Adrenal gland (tissue), 5 donors: ENCODE measurements around the gene ASAP2.

Experiments used
- POLR2A ChIP-seq, 2 donors: fragments of 450-650 bp; IDR thresholded peaks; one replicate each; pipeline ENCODE4 v1.6.1; 2017; ENCODE audit warnings: antibody characterized with exemption in 2 of 2, mild to moderate bottlenecking in 2 of 2, moderate library complexity in 1 of 2
- TF ChIP-seq, protein P1 (sequence below), 6 experiments: fragments of 450-650 bp in 4 of 6; fragments of 200-600 bp in 2 of 6; sonication (generic) in 1 of 6; IDR thresholded peaks; 1 replicate in 5 of 6; 2 replicates in 1 of 6; pipeline versions ENCODE4 v1.5.1 to v1.8.0; 2016 to 2021; ENCODE audit warnings: antibody characterized with exemption in 6 of 6, mild to moderate bottlenecking in 2 of 6, moderate library complexity in 1 of 6
- donor health status: DM: no; HTN: no; CAD: no.

DNA sequence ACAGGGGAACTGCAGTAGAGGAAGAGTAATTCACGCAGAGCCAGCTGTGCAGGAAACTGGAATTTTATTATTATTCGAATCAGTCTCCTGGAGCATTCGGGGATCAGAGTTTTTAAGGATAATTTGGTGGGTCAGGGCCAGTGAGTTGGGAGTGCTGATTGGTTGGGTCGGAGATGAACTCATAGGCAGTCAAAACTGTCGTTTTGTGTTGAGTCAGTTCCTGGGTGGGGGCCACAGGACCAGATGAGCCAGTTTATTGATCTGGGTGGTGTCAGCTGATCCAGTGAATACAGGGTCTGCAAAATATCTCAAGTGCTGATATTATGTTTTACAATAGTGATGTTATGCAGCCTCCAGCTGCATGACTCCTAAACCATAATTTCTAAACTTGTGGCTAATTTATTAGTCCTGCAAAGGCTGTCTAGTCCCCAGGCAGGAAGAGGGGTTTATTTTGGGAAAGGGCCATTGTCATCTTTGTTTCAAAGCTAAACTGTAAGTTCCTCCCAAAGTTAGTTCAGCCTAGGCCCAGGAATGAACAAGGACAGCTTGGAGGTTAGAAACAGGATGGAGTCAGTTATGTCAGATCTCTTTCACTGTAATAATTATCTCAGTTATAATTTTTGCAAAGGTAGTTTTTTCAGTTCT, 67.0 kb downstream of the ASAP2 start:
- TF ChIP-seq POLR2A (IDR thresholded peaks at IDR 0.05): no peak
- TF ChIP-seq, protein P1, sequence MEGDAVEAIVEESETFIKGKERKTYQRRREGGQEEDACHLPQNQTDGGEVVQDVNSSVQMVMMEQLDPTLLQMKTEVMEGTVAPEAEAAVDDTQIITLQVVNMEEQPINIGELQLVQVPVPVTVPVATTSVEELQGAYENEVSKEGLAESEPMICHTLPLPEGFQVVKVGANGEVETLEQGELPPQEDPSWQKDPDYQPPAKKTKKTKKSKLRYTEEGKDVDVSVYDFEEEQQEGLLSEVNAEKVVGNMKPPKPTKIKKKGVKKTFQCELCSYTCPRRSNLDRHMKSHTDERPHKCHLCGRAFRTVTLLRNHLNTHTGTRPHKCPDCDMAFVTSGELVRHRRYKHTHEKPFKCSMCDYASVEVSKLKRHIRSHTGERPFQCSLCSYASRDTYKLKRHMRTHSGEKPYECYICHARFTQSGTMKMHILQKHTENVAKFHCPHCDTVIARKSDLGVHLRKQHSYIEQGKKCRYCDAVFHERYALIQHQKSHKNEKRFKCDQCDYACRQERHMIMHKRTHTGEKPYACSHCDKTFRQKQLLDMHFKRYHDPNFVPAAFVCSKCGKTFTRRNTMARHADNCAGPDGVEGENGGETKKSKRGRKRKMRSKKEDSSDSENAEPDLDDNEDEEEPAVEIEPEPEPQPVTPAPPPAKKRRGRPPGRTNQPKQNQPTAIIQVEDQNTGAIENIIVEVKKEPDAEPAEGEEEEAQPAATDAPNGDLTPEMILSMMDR (IDR thresholded peaks at IDR 0.05): no peak
